Uterus (tissue), 4 donors: ENCODE measurements around the gene IBTK. TPM values are rescaled to one million over a fixed set of nuclear protein-coding genes. Genes with fewer than 3 reads are reported as not detected.

Experiments used
- DNase-seq, 2 donors: peaks; one replicate each; pipeline ENCODE4 v3.0.0-alpha.2; 2019 to 2020
- H3K27ac ChIP-seq, 2 donors: fragments of 200-600 bp; sonication (generic); 1 replicate in 1 of 2; 2 replicates in 1 of 2; pipeline ENCODE4 v1.5.1; 2016 to 2018
- H3K27me3 ChIP-seq, 2 donors: fragments of 200-600 bp; sonication (generic); one replicate each; pipeline ENCODE4 v1.5.1; 2018 to 2019; ENCODE audit warnings: control low read depth in 1 of 2
- H3K36me3 ChIP-seq, 2 donors: fragments of 200-600 bp; sonication (generic); one replicate each; pipeline ENCODE4 v1.5.1; 2019; ENCODE audit warnings: control low read depth in 1 of 2
- H3K4me1 ChIP-seq, 2 donors: fragments of 200-600 bp; sonication (generic); one replicate each; pipeline ENCODE4 v1.5.1; 2018 to 2019; ENCODE audit warnings: control low read depth in 1 of 2
- H3K4me3 ChIP-seq, 2 donors: fragments of 200-600 bp; sonication (generic); 1 replicate in 1 of 2; 2 replicates in 1 of 2; pipeline ENCODE4 v1.5.1; 2018 to 2019; ENCODE audit warnings: mild to moderate bottlenecking in 1 of 2
- H3K9me3 ChIP-seq, 2 donors: fragments of 200-600 bp; sonication (generic); one replicate each; pipeline ENCODE4 v1.5.1; 2019; ENCODE audit warnings: control low read depth in 1 of 2
- CTCF ChIP-seq, 4 experiments: fragments of 200-600 bp in 2 of 4; fragments of 450-650 bp in 2 of 4; sonication (generic) in 2 of 4; IDR thresholded peaks; one replicate each; pipeline ENCODE4 v1.5.1; 2016 to 2019; ENCODE audit warnings: antibody characterized with exemption in 4 of 4, mild to moderate bottlenecking in 2 of 4, moderate library complexity in 1 of 4
- POLR2A ChIP-seq, 2 donors: fragments of 450-650 bp; IDR thresholded peaks; one replicate each; pipeline ENCODE4 v1.6.1; 2016; ENCODE audit warnings: antibody characterized with exemption in 2 of 2, mild to moderate bottlenecking in 1 of 2, moderate library complexity in 1 of 2
- intact Hi-C: fragments of 100-400 bp; cut with DNase I; formaldehyde crosslinking; loops from one replicate; pipeline ENCODE4 v1.15.1; 2023; ENCODE audit warnings: low total_unique reads
- total RNA-seq, 4 donors: library from RNA; depleted of rRNA in 3 of 4; stranded (reverse); fragments of >200 nt in 3 of 4; gene quantifications; one replicate each; pipeline versions ENCODE4 v1.1.0 to v1.2.4, GENCODE V29; 2014 to 2023
- donor health status: DM: yes; HTN: yes; CAD: no.

IBTK gene
- total RNA-seq, 4 donors from 2014 or later: 17.7 to 82.6 (median 34.3) TPM

GRCh38 chr6:82251942-82252341, 4.4 kb upstream of the IBTK start:
- Histone ChIP-seq H3K9me3 (no peaks in the 10 kb centered on the region), H3K4me1 (no peaks in the 10 kb centered on the region), H3K27me3 (no peaks in the 10 kb centered on the region), H3K4me3 (no peak overlapping the region), H3K27ac (no peak overlapping the region), H3K36me3 (no peaks in the 10 kb centered on the region)
- no peak for DNase-seq
- intact Hi-C loops: no loop called here
- TF ChIP-seq CTCF (IDR thresholded peaks at IDR 0.05): peak; percentile 16 to 48 (median 38)
- no peak for TF ChIP-seq POLR2A (IDR thresholded peaks at IDR 0.05)

GRCh38 chr6:82249381-82250253, 2.1 kb upstream of the IBTK start:
- intact Hi-C loops: no loop called here
- H3K4me1 ChIP-seq: no peaks in the 10 kb centered on the region
- H3K4me3 ChIP-seq: no peak overlapping the region
- no peak for DNase-seq
- H3K27ac ChIP-seq: no peak overlapping the region
- no peaks in the 10 kb centered on the region for H3K9me3 ChIP-seq
- no peaks in the 10 kb centered on the region for H3K27me3 ChIP-seq
- H3K36me3 ChIP-seq: no peaks in the 10 kb centered on the region
- no peak for TF ChIP-seq CTCF (IDR thresholded peaks at IDR 0.05)
- no peak for TF ChIP-seq POLR2A (IDR thresholded peaks at IDR 0.05)

GRCh38 chr6:82248273-82248735, 760 bp upstream of the IBTK start:
- Histone ChIP-seq H3K9me3 (no peaks in the 10 kb centered on the region), H3K4me3 (peak overlapping the region; percentile 73 to 82), H3K27ac (peak overlapping the region; percentile 94), H3K36me3 (no peaks in the 10 kb centered on the region), H3K4me1 (no peaks in the 10 kb centered on the region), H3K27me3 (no peaks in the 10 kb centered on the region)
- DNase-seq: no peak
- TF ChIP-seq CTCF (IDR thresholded peaks at IDR 0.05) (no peak), POLR2A (IDR thresholded peaks at IDR 0.05) (no peak)
- intact Hi-C loops: no loop called here

GRCh38 chr6:82246802-82247504, 591 bp downstream of the IBTK start:
- peak overlapping the region; percentile 94 for H3K27ac ChIP-seq
- intact Hi-C loops: no loop called here
- DNase-seq: peak in 1 of 2 donors; percentile 34
- H3K4me3 ChIP-seq: peak overlapping the region; percentile 73 to 82
- no peaks in the 10 kb centered on the region for H3K9me3 ChIP-seq
- H3K27me3 ChIP-seq: no peaks in the 10 kb centered on the region
- TF ChIP-seq CTCF (IDR thresholded peaks at IDR 0.05): no peak
- no peak for TF ChIP-seq POLR2A (IDR thresholded peaks at IDR 0.05)
- H3K4me1 ChIP-seq: no peaks in the 10 kb centered on the region
- H3K36me3 ChIP-seq: no peaks in the 10 kb centered on the region

- no peaks in the 10 kb centered on the region for H3K36me3 ChIP-seq
- peak overlapping the region; percentile 94 for H3K27ac ChIP-seq
- no peaks in the 10 kb centered on the region for H3K9me3 ChIP-seq
- intact Hi-C loops: no loop called here
- H3K4me3 ChIP-seq: peak overlapping the region in 1 of 2 donors; percentile 73
- H3K4me1 ChIP-seq: no peaks in the 10 kb centered on the region
- DNase-seq: no peak
- TF ChIP-seq POLR2A (IDR thresholded peaks at IDR 0.05) (no peak), CTCF (IDR thresholded peaks at IDR 0.05) (no peak)
- H3K27me3 ChIP-seq: no peaks in the 10 kb centered on the region
Observed at GRCh38 chr6:82246370-82246769, 1.2 kb downstream of the IBTK start.
